GM18873 (cell line): ENCODE data around the gene ESRRG.
"Not testable (repeated sequence)": the region's sequence is repeated elsewhere in the genome, so short reads cannot be mapped to it uniquely, and the experiment has no call there.

Experiments used
- ATAC-seq: cut with Tn5 transposase; IDR thresholded peaks from one replicate; pipeline ENCODE4 v1.9.1; 2021; ENCODE audit warnings: mild to moderate bottlenecking, moderate library complexity, moderate number of reproducible peaks; ENCODE audit not compliant: unreplicated experiment, low FRiP score

ESRRG gene

GRCh38 chr1:216580538-216581057 is 142.6 kb downstream of the ESRRG start:
- no peak for ATAC-seq

GRCh38 chr1:216576234-216576937 is 146.8 kb downstream of the ESRRG start:
- no peak for ATAC-seq

GRCh38 chr1:216566641-216567205 is 156.5 kb downstream of the ESRRG start:
- no peak for ATAC-seq

- no peak for ATAC-seq
Observed at GRCh38 chr1:216563087-216563486, 160.1 kb downstream of the ESRRG start.

GRCh38 chr1:216562383-216562782 is 160.8 kb downstream of the ESRRG start:
- no peak for ATAC-seq

GRCh38 chr1:216560527-216560926 is 162.7 kb downstream of the ESRRG start:
- ATAC-seq: no peak

GRCh38 chr1:216559359-216559758 is 163.9 kb downstream of the ESRRG start:
- ATAC-seq: no peak

GRCh38 chr1:216555653-216556052 is 167.6 kb downstream of the ESRRG start:
- ATAC-seq: no peak

- no peak for ATAC-seq
Observed at GRCh38 chr1:216554934-216555333, 168.3 kb downstream of the ESRRG start.

GRCh38 chr1:216553766-216554165 is 169.5 kb downstream of the ESRRG start:
- ATAC-seq: no peak

- no peak for ATAC-seq
Observed at GRCh38 chr1:216553040-216553439, 170.2 kb downstream of the ESRRG start.

GRCh38 chr1:216549796-216550195 is 173.4 kb downstream of the ESRRG start:
- no peak for ATAC-seq

- no peak for ATAC-seq
Observed at GRCh38 chr1:216542741-216543140, 180.5 kb downstream of the ESRRG start.

GRCh38 chr1:216542263-216542662 is 181.0 kb downstream of the ESRRG start:
- ATAC-seq: no peak

GRCh38 chr1:216535751-216536150 is 187.5 kb downstream of the ESRRG start:
- no peak for ATAC-seq

GRCh38 chr1:216535059-216535458 is 188.2 kb downstream of the ESRRG start:
- no peak for ATAC-seq

GRCh38 chr1:216533776-216534175 is 189.5 kb downstream of the ESRRG start:
- ATAC-seq: no peak

- no peak for ATAC-seq
Observed at GRCh38 chr1:216532251-216532798, 190.9 kb downstream of the ESRRG start.

GRCh38 chr1:216531263-216532239 is 191.7 kb downstream of the ESRRG start:
- ATAC-seq: peak; percentile 41

- ATAC-seq: not testable (repeated sequence)
Observed at GRCh38 chr1:216529851-216530250, 193.4 kb downstream of the ESRRG start.

GRCh38 chr1:216528816-216529215 is 194.4 kb downstream of the ESRRG start:
- ATAC-seq: peak; percentile 89
